Activated CD4-positive, alpha-beta T cell treated with anti-CD3 and anti-CD28 coated beads, Interleukin-2, amount 50 U/mL, for 16 hours (primary cell): ENCODE results near the gene BCAP31.

Experiments used
- DNase-seq: peaks from one replicate; pipeline ENCODE4 v3.0.0-alpha.2; 2020

The BCAP31 gene

DNA sequence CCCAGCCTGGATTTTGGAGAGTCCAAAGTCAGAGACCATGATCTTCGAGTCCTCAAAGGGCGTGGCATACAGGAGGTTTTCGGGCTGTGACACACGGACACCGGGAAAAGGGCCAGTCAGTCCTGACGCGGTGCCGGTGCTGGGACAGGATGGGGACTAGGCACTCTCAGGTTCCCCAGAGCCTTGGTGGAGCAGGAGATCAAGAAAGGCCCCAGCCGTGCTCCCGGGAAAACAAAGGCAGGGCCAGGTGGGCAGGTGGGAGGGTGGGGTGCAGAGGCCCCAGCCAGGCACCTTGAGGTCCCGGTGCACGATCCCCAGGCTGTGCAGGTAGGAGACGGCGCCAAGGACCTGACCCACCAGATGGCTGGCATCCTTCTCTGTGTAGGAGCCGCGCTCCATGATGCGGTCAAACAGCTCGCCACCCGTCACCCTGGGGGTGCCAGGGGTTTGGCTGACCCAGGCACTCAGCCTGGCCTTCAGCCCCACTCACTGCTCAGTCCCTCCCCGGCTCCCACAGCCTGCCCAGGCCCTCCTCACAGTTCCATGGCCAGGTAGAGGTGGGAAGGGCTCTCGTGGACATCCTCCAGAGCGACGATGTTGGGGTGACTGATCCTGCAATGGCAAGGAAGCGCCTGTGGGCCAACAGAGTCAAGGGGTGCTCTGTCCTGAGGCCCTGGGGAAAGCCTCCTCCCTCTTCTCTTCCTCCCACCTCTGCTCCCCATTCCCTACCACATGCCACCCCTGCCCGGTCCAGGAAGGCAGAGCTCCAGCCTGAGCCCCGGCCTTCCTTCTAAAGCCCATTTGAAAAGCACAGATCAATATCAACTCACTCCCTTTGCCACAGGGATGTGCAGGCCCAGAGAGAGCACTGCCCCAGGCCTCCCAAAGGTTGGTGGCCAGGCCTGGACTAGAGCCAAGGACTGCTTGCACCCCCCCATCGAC is 52.3 kb downstream of the BCAP31 start:
- no peak for DNase-seq

DNA sequence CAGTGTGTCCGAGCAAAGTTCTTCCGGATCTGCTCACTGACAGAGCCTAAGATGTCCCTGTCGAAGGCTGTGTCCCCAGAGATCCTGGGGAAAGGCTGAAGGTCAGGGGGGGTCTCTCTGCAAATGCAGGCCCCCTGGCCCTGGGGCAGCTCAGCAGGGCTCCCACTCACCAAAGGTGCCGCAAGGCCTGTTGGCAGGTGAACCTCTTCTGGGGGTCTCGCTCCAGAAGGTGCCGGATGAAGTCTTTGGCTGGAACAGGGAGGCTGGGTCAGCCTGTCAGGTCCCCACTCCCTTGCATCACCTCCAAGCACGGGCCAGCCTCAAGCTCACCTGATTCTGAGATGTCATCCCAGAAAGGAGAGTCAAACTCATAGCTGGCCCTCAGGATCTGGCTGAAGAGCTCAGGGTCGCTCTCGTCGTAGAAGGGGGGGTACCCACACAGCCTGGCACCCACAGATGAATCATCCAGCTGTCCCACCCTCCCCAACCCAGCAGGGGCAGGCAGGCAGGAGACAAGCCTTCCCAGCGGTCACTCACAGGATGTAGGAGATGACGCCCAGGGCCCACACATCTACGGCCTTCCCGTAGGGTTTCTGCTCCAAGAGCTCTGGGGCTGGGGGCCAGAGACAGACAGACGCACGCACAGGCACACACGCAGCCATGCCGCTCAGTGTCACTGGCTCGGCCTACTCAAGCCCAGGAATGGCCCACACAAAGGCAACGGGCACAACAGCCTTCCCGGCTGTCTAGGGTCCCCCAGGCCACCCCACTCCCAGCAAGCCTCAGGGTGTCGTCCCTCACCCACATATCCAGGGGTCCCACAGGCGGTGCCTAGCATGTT is 53.2 kb downstream of the BCAP31 start:
- no peak for DNase-seq

GRCh38 chrX:153669901-153670731 is 54.1 kb downstream of the BCAP31 start:
- DNase-seq = no peak

- DNase-seq = peak; percentile 19
Measured at GRCh38 chrX:153669174-153669890, 54.9 kb downstream of the BCAP31 start.

- DNase-seq = no peak
Measured at GRCh38 chrX:153668423-153669173, 55.6 kb downstream of the BCAP31 start.

DNA sequence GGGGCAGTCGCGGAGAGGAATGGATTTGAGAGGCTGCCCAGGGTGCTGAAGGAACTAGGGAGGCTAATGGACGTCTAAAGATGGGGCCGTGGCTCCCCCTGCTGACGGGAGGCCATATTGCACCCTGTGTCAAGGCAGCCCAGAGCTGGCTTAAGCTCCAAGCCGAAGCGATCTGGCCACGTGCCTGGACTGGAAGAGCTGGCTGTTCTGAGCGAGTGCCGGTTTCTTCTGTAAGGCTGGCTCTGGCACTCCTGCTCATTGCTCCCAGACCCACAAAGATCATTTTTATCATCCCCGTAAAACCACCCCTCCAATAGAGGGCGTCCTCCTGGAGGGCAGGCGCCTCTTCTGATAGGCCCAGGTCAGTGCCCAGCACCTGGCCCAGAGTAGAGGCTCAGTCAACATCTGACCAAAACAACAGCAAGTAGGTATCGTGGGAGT is 56.2 kb downstream of the BCAP31 start:
- DNase-seq = peak; percentile 77

GRCh38 chrX:153667281-153667955 is 56.8 kb downstream of the BCAP31 start:
- no peak for DNase-seq

DNA sequence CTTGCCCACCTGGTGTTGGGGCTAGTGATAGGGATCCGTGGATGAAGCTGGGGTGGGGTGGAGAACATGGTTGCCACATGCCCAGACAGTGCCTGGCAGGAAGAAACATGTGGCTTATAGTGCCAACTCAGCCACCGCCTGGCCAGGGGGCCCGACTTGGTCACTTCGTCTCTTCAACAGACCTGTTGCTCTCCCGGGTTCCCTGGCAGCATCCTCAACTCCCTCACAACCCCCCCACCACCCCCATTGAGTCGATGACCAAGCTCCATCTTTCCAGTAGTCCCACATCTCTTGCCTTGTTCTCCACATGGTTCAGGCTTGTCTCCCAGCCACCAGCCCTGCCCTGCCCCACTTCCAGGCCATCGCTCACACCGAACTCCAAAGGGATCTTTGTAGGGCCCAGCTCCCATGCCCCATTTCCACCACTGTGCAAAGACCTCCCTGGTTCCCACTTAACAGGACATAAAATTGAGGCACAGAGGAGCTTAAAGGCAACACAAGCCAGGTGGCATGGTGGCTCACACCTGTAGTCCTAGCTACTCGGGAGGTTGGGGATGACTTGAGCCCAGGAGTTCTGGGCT is 58.4 kb downstream of the BCAP31 start:
- DNase-seq = no peak

DNA sequence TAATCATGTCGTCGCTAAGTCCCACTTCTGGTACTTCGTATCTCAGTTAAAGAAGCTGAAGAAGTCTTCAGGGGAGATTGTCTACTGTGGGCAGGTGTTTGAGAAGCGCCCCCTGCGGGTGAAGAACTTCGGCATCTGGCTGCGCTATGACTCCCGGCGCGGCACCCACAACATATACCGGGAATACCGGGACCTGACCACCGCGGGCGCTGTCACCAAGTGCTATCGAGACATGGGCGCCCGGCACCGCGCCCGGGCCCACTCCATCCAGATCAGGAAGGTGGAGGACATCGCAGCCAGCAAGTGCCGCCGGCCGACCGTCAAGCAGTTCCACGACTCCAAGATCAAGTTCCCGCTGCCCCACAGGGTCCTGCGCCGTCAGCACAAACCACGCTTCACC is 61.9 kb downstream of the BCAP31 start:
- peak; percentile 34 for DNase-seq

- no peak for DNase-seq
Measured at GRCh38 chrX:153659268-153659667, 64.9 kb downstream of the BCAP31 start.

GRCh38 chrX:153657161-153657560 is 67.0 kb downstream of the BCAP31 start:
- no peak for DNase-seq

DNA sequence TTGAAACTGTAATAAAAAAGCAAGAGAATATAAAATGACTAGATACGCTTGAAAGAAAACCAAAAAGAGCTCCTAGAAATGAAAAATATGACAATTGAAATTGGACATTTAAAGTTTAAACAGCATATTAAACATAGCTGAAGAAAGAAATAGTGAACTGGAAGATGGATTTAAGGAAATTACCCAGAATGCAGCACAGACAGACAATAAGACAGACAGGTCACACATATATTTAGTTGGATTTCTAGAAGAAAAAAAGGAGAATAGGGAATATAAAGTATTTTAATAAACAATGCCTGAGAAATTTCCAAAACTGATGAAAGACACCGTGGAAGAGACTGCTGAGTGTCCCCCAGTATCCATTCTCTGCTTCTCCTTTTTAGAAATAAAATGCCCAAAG is 70.6 kb downstream of the BCAP31 start:
- DNase-seq = no peak

DNA sequence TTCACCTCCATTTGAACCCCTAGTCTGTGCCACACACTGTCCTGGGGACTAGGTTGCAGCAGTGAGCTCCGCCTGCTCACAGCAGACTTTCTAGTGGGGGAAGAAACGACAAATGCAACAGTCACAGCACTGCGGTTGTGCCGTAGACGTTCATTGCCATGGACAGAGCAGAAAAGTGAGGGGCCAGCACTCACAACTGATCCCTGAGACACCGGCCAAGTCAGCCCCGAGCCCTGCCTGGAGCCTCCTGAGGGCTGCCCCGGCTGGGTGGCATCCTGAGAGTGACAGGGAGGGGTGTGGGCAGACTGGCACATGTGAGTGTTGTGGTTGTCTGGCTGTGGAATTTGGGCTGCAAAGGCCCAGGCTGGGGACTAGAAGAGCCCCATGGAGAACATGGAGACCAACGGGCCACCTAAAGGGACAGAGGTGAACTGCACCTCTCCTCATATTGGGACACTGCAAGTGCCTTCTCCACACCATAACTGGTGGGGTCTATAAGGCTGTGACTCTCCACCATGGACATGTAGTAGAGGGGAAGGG is 72.6 kb downstream of the BCAP31 start:
- no peak for DNase-seq

DNA sequence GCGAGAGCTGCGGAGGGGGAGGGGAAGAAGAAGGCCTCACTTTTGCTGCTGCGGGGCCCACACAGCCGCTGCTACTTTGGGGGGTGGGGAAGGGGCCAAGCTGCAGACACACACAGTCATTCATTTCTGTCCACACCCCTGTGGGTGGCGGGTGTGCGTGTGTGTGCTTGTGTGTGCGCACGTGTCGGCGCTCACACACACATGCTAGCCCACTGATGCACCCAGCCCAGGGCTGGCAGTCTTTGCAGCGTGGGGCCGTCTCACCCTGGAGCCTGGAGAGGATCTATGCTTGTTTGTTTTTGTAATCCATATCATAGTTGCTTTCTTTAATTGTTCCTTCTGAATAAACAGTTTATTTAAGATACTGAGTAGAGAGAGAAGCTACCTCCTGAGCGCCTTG is 73.2 kb downstream of the BCAP31 start:
- no peak for DNase-seq
